Lower leg skin (tissue), 3 donors: Measurements from ENCODE around the gene LRRC10.

ENCODE experiments used
- CTCF ChIP-seq, 3 donors: fragments of 450-650 bp; IDR thresholded peaks; one replicate each; pipeline ENCODE4 v1.5.1; 2016; ENCODE audit warnings: antibody characterized with exemption in 3 of 3, mild to moderate bottlenecking in 3 of 3, moderate library complexity in 2 of 3
- POLR2A ChIP-seq, 2 donors: fragments of 450-650 bp; IDR thresholded peaks; one replicate each; pipeline ENCODE4 v1.6.1; 2016 to 2017; ENCODE audit warnings: antibody characterized with exemption in 2 of 2, mild to moderate bottlenecking in 1 of 2, moderate library complexity in 1 of 2

- TF ChIP-seq CTCF (IDR thresholded peaks at IDR 0.05), result no peak
- no peak for TF ChIP-seq POLR2A (IDR thresholded peaks at IDR 0.05)
Measured at GRCh38 chr12:69655616-69656340, 45.1 kb upstream of the LRRC10 start.
